Astrocyte (in vitro differentiated cells and primary cell): ENCODE data around the gene SBNO2. TPM values are rescaled to one million over a fixed set of nuclear protein-coding genes. Genes with fewer than 3 reads are reported as not detected.

ENCODE experiments used
- DNase-seq: peaks from one replicate; pipeline ENCODE4 v3.0.0-alpha.2; 2010; ENCODE audit warnings: low read depth
- FAIRE-seq: peaks from 2 replicates; lab custom pipeline; 2011; peaks lifted over from hg19 to GRCh38; lab: Jason Lieb, UNC
- H2AFZ ChIP-seq: 2 replicates; pipeline ENCODE4 v1.6.0; 2012; ENCODE audit warnings: low read depth, low read length, inconsistent platforms
- H3K27ac ChIP-seq: 2 replicates; pipeline ENCODE4 v1.5.1; 2011; ENCODE audit warnings: low read depth, low read length, inconsistent platforms
- H3K27me3 ChIP-seq: 2 replicates; pipeline ENCODE4 v1.6.0; 2011; ENCODE audit warnings: low read length, inconsistent platforms; ENCODE audit not compliant: insufficient read depth
- H3K36me3 ChIP-seq: 2 replicates; pipeline ENCODE4 v1.5.1; 2011; ENCODE audit warnings: low read length, inconsistent platforms; ENCODE audit not compliant: insufficient read depth
- H3K4me1 ChIP-seq: 2 replicates; pipeline ENCODE4 v1.5.1; 2011; ENCODE audit warnings: low read length, inconsistent platforms; ENCODE audit not compliant: insufficient read depth
- H3K4me2 ChIP-seq: 2 replicates; pipeline ENCODE4 v1.6.0; 2012; ENCODE audit warnings: low read length, inconsistent platforms
- H3K4me3 ChIP-seq: 2 replicates; pipeline ENCODE4 v1.5.1; 2011; ENCODE audit warnings: low read depth, mild to moderate bottlenecking, low read length, inconsistent platforms; ENCODE audit not compliant: insufficient read depth
- H3K79me2 ChIP-seq: 2 replicates; pipeline ENCODE4 v1.6.0; 2012; ENCODE audit warnings: mild to moderate bottlenecking, low read length, inconsistent platforms; ENCODE audit not compliant: insufficient read depth
- H3K9ac ChIP-seq: 2 replicates; pipeline ENCODE4 v1.6.0; 2012; ENCODE audit warnings: mild to moderate bottlenecking, low read length, inconsistent platforms
- H3K9me3 ChIP-seq: 2 replicates; pipeline ENCODE4 v1.5.1; 2012; ENCODE audit warnings: low read depth, mild to moderate bottlenecking, low read length, inconsistent platforms; ENCODE audit not compliant: insufficient read depth
- H4K20me1 ChIP-seq: 2 replicates; pipeline ENCODE4 v1.6.0; 2012; ENCODE audit warnings: low read length, inconsistent platforms; ENCODE audit not compliant: insufficient read depth
- H3K27ac Mint-ChIP-seq: one replicate; pipeline ENCODE4 v1.8.0; 2021; ENCODE audit warnings: mild to moderate bottlenecking, mixed read lengths; ENCODE audit not compliant: unreplicated experiment
- H3K27me3 Mint-ChIP-seq: one replicate; pipeline ENCODE4 v1.8.0; 2021; ENCODE audit warnings: low read depth, mixed read lengths; ENCODE audit not compliant: unreplicated experiment
- H3K36me3 Mint-ChIP-seq: one replicate; pipeline ENCODE4 v1.8.0; 2021; ENCODE audit warnings: low read depth, mixed read lengths; ENCODE audit not compliant: unreplicated experiment
- H3K4me1 Mint-ChIP-seq: one replicate; pipeline ENCODE4 v1.8.0; 2021; ENCODE audit warnings: low read depth, mixed read lengths; ENCODE audit not compliant: unreplicated experiment
- H3K4me3 Mint-ChIP-seq: one replicate; pipeline ENCODE4 v1.8.0; 2021; ENCODE audit warnings: mild to moderate bottlenecking, moderate library complexity, mixed read lengths; ENCODE audit not compliant: unreplicated experiment
- H3K9me3 Mint-ChIP-seq: one replicate; pipeline ENCODE4 v1.8.0; 2021; ENCODE audit warnings: mild to moderate bottlenecking, mixed read lengths; ENCODE audit not compliant: unreplicated experiment
- CTCF ChIP-seq: IDR thresholded peaks from 2 replicates; pipeline ENCODE4 v1.5.1; 2011; ENCODE audit warnings: low read depth, mild to moderate bottlenecking, inconsistent platforms, low read length, moderate library complexity; ENCODE audit not compliant: insufficient read depth
- EZH2 ChIP-seq: IDR thresholded peaks from 2 replicates; pipeline ENCODE4 v1.6.1; 2012; ENCODE audit warnings: mild to moderate bottlenecking, low read length, inconsistent platforms; ENCODE audit not compliant: insufficient read depth
- total RNA-seq: library from RNA; stranded (reverse); gene quantifications from 2 replicates; pipeline ENCODE4 v1.2.1, GENCODE V29; 2021

SBNO2 gene
- total RNA-seq, 1 donor from 2014 or later: 39.3 TPM

- H2AFZ ChIP-seq: no peak overlapping the region
- peak overlapping the region; percentile 46 for H3K4me2 ChIP-seq
- Mint-ChIP-seq H3K27ac (no peak overlapping the region), H3K36me3 (peaks cover 2% of the 10 kb centered on the region), H3K27me3 (no peaks in the 10 kb centered on the region), H3K4me1 (no peaks in the 10 kb centered on the region), H3K9me3 (no peaks in the 10 kb centered on the region), H3K4me3 (no peak overlapping the region)
- peak; percentile 80 for DNase-seq
- no peak overlapping the region for H3K4me3 ChIP-seq
- TF ChIP-seq CTCF (no peak), EZH2 (no peak)
- peaks cover 44% of the 10 kb centered on the region for H4K20me1 ChIP-seq
- no peak overlapping the region for H3K27ac ChIP-seq
- no peaks in the 10 kb centered on the region for H3K36me3 ChIP-seq
- H3K9me3 ChIP-seq: no peaks in the 10 kb centered on the region
- H3K79me2 ChIP-seq: peaks cover 37% of the 10 kb centered on the region
- FAIRE-seq: no peak
- no peaks in the 10 kb centered on the region for H3K27me3 ChIP-seq
- no peak overlapping the region for H3K9ac ChIP-seq
- peaks cover 11% of the 10 kb centered on the region for H3K4me1 ChIP-seq
Measured at GRCh38 chr19:1154731-1155351, 19.2 kb downstream of the SBNO2 start.

DNA sequence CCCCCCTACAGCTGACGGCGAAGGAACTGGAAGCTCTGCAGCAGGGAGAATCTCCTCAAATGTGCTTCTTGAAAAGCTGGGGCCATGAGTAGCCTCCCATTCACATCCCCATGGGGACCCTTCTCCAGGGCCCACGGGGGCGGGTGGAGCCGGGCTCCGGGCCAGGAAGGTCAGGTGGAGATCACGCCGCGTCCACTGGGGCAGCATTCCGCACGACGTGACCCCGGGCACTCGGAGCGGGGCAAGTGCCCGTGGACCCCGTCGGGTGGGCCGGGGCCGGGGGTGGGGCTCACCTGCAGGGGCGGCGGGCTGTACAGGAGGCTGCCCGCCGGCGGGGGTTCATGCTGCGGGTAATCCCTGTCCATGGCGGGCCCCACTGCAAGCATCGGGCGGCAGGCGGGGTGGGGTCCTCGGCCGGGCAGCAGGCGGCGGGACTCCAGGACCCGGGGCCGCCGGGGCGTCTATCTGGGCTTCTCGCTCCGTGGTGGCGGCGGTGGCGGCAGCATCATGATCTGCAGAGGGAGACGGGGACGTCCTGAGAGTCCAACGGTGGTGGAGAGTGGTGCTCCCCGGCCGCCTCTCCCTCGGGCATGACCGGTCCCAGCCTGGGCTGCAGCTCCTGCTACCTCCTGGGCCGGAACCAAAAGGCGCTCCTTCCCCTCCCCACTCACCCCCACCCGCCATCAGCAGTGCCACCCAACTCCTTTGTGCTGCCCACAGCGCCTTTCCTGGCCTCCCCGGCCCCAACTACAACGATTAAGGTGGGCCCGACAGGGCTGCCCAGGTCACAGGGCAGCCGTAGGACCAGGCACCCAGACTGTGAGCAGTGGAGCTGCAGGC is 20.0 kb downstream of the SBNO2 start:
- no peaks in the 10 kb centered on the region for H3K27me3 Mint-ChIP-seq
- H3K9me3 ChIP-seq: no peaks in the 10 kb centered on the region
- H3K4me3 Mint-ChIP-seq: no peak overlapping the region
- no peak overlapping the region for H3K27ac Mint-ChIP-seq
- H3K36me3 ChIP-seq: no peaks in the 10 kb centered on the region
- H3K4me1 ChIP-seq: peaks cover 11% of the 10 kb centered on the region
- H3K4me1 Mint-ChIP-seq: no peaks in the 10 kb centered on the region
- H3K27me3 ChIP-seq: no peaks in the 10 kb centered on the region
- H3K79me2 ChIP-seq: peaks cover 33% of the 10 kb centered on the region
- no peak overlapping the region for H3K27ac ChIP-seq
- TF ChIP-seq CTCF: no peak
- TF ChIP-seq EZH2: no peak
- FAIRE-seq (no peak), DNase-seq (no peak)
- H3K9me3 Mint-ChIP-seq: no peaks in the 10 kb centered on the region
- no peak overlapping the region for H3K9ac ChIP-seq
- peaks cover 2% of the 10 kb centered on the region for H3K36me3 Mint-ChIP-seq
- peak overlapping the region; percentile 46 for H3K4me2 ChIP-seq
- H2AFZ ChIP-seq: no peak overlapping the region
- peaks cover 49% of the 10 kb centered on the region for H4K20me1 ChIP-seq
- H3K4me3 ChIP-seq: no peak overlapping the region
